ENCODE measurements around the gene SETD2. TPM values are rescaled to one million over a fixed set of nuclear protein-coding genes. Genes with fewer than 3 reads are reported as not detected.

Gene SETD2
- total and polyA plus RNA-seq, 2 of the 8 experiments (the other 6 are each of a cell fraction or from before 2014, with no cell fraction given): 15.7 to 46.3 TPM

- H4K91ac ChIP-seq (replicated peaks; ENCODE audit: insufficient read length, low read length): no peak overlapping the region
- H3K18ac ChIP-seq (ENCODE audit: extremely low read depth, low read length): no peak overlapping the region
- H3K79me1 ChIP-seq (ENCODE audit: low read depth, low read length): peaks cover 9% of the 10 kb centered on the region
- ChIA-PET CTCF (ENCODE audit: partially characterized antibody) (interaction anchor here (1.5 kb wide), 1 partner anchor 16 kb away, joined by 5 read pairs; no protein-coding TSS in a partner anchor), POLR2A (ENCODE audit: partially characterized antibody) (interaction anchor here (1.0 kb wide), 1 partner anchor 13 kb away, joined by 3 read pairs; no protein-coding TSS in a partner anchor)
- no peak overlapping the region for H2BK12ac ChIP-seq (ENCODE audit: low read depth, low read length)
- FAIRE-seq (no peak), DNase-seq (ENCODE audit: low read depth in 1 of 2, low spot score in 2 of 2) (no peak)
- peaks cover 41 to 65% of the 10 kb centered on the region in 2 experiments for H3K79me2 ChIP-seq (ENCODE audit: control insufficient read depth in 1 of 2, insufficient read depth in 2 of 2, low read length in 2 of 2)
- peaks cover 0 to 7% (median 2%) of the 10 kb centered on the region in 4 experiments; a peak in 4 of 7 replicates for H3K4me1 ChIP-seq (replicated peaks in 1 of 4; ENCODE audit: control insufficient read depth in 3 of 4, insufficient read depth in 4 of 4, low read length in 3 of 4)
- 89% methylated on average over 9 of the region's 9 CpGs; no CpG with 5 or more reads in 1 of the 2 experiments for WGBS, 2 experiments (ENCODE audit: extremely low coverage in 1 of 2, insufficient coverage in 1 of 2, insufficient read length in 1 of 2, insufficient replicate concordance in 2 of 2, low coverage in 1 of 2, low lambda C conversion rate in 2 of 2, missing lambda C conversion rate in 1 of 2)
- no peak overlapping the region for H3K23ac ChIP-seq (ENCODE audit: insufficient read length)
- no peak overlapping the region for H2AK5ac ChIP-seq (ENCODE audit: low read depth, low read length)
- H3K4me3 ChIP-seq (ENCODE audit: extremely low read depth in 1 of 4, insufficient read depth in 2 of 4, low read depth in 3 of 4, low read length in 4 of 4): no peak overlapping the region
- H3K27me3 ChIP-seq (replicated peaks in 1 of 4; ENCODE audit: control insufficient read depth in 3 of 4, extremely low read depth in 1 of 4, insufficient read depth in 3 of 4, low read length in 3 of 4): no peaks in the 10 kb centered on the region
- peaks cover 6% of the 10 kb centered on the region; the same call in 1 of the 2 replicates for H3K23me2 ChIP-seq (ENCODE audit: low read depth, low read length)
- no peak overlapping the region for H3K56ac ChIP-seq (replicated peaks; ENCODE audit: insufficient read length, low read depth, low read length)
- 0 out of 4 replicates have a peak overlapping the region, but pooled peaks of 1 of the 2 experiments have one; percentile 2 for H3K4me2 ChIP-seq (ENCODE audit: insufficient read depth in 1 of 2, low read depth in 2 of 2, low read length in 2 of 2)
- H4K8ac ChIP-seq (ENCODE audit: extremely low read depth, insufficient read depth, low read length): no peak overlapping the region
- no peak overlapping the region for H2BK15ac ChIP-seq (ENCODE audit: low read length)
- H4K20me1 ChIP-seq (replicated peaks in 1 of 2; ENCODE audit: control insufficient read depth in 1 of 2, insufficient read depth in 2 of 2, low read length in 2 of 2): peaks cover 9 to 21% of the 10 kb centered on the region in 2 experiments
- H2AFZ ChIP-seq (ENCODE audit: low read length): no peak overlapping the region
- no peak overlapping the region for H2BK5ac ChIP-seq (ENCODE audit: low read depth, low read length)
- H4K5ac ChIP-seq (ENCODE audit: insufficient read length, low read depth, low read length): no peak overlapping the region
- no peak overlapping the region for H2BK120ac ChIP-seq (replicated peaks; ENCODE audit: low read depth, low read length)
- no peak overlapping the region for H3K27ac ChIP-seq (ENCODE audit: low read depth, low read length)
- TF ChIP-seq MAX (IDR thresholded peaks at IDR 0.05) (no peak), POLR2AphosphoS5 (IDR thresholded peaks at IDR 0.05; ENCODE audit: low read depth, low read length) (peak; percentile 4; the same call in 1 of the 2 replicates)
- H3K14ac ChIP-seq (ENCODE audit: insufficient read length): no peak overlapping the region
- no peaks in the 10 kb centered on the region for H3K9me3 ChIP-seq (ENCODE audit: insufficient read depth in 2 of 2, low read depth in 1 of 2, low read length in 1 of 2)
- peaks cover 0 to under 1% (median 0%) of the 10 kb centered on the region in 4 experiments; a peak in 2 of 8 replicates for H3K36me3 ChIP-seq (ENCODE audit: control insufficient read depth in 2 of 4, insufficient read depth in 4 of 4, low read length in 3 of 4)
- no peak overlapping the region for H2BK20ac ChIP-seq (ENCODE audit: low read length)
- H3K9ac ChIP-seq (replicated peaks in 1 of 4; ENCODE audit: extremely low read depth in 1 of 4, low read depth in 3 of 4, low read length in 3 of 4): no peak overlapping the region
- no peak overlapping the region for H3K4ac ChIP-seq (replicated peaks; ENCODE audit: insufficient read length, low read depth, low read length)
Observed at GRCh38 chr3:46974421-46975171, 189.3 kb downstream of the SETD2 start.

Measured in H1 (cell line).